OCI-LY1 (cell line): ENCODE results near the gene LYG1.

Source experiments
- CTCF ChIP-seq: fragments of 200-600 bp; sonication (generic), shearing (Covaris generic); IDR thresholded peaks from 2 replicates; pipeline ENCODE4 v1.5.1; 2017; ENCODE audit warnings: mild to moderate bottlenecking, antibody characterized with exemption, low read length, moderate library complexity, mixed read lengths
- EZH2 ChIP-seq: fragments of 200-600 bp; sonication (generic), shearing (Covaris generic); IDR thresholded peaks from 2 replicates; pipeline ENCODE4 v1.8.0; 2017; ENCODE audit warnings: borderline replicate concordance, mixed run types, mild to moderate bottlenecking, antibody characterized with exemption, low read length, moderate library complexity, mixed read lengths

- no peak for TF ChIP-seq CTCF
- no peak for TF ChIP-seq EZH2
Measured at GRCh38 chr2:99255491-99256318, 45.3 kb downstream of the LYG1 start, which contains the start of gene LYG2.
